HG02973 (cell line): ENCODE measurements around the gene STX2.
"Not testable (repeated sequence)": the region's sequence is repeated elsewhere in the genome, so short reads cannot be mapped to it uniquely, and the experiment has no call there.

ENCODE experiments used
- ATAC-seq: cut with Tn5 transposase; IDR thresholded peaks from one replicate; pipeline ENCODE4 v1.9.1; 2021; ENCODE audit warnings: moderate library complexity; ENCODE audit not compliant: unreplicated experiment

The STX2 gene

GRCh38 chr12:130870442-130871285, 31.6 kb upstream of the STX2 start:
- ATAC-seq, result peak; percentile 56

- no peak for ATAC-seq
Observed at GRCh38 chr12:130868412-130868811, 29.4 kb upstream of the STX2 start.

- no peak for ATAC-seq
Observed at GRCh38 chr12:130863298-130863697, 24.2 kb upstream of the STX2 start.

DNA sequence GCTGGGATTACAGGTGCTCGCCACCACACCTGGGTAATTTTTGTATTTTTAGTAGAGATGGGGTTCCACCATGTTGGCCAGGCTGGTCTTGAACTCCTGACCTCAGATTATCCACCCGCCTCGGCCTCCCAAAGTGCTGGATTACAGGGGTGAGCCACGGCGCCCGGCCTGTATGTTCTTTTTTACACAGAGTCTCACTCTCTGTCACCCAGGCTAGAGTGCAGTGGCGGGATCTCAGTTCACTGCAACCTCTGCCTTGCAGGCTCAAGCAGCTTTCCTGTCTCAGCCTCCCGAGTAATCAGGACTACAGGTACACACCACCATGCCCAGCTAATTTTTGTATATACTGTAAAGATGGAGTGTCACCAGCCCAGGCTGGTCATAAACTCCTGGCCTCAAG, 23.7 kb upstream of the STX2 start:
- not testable (repeated sequence) for ATAC-seq

GRCh38 chr12:130862161-130862560, 23.1 kb upstream of the STX2 start:
- no peak for ATAC-seq

- no peak for ATAC-seq
Observed at GRCh38 chr12:130860311-130860710, 21.3 kb upstream of the STX2 start.

GRCh38 chr12:130859161-130859560, 20.1 kb upstream of the STX2 start:
- no peak for ATAC-seq

GRCh38 chr12:130858084-130858483, 19.0 kb upstream of the STX2 start:
- ATAC-seq, result no peak

DNA sequence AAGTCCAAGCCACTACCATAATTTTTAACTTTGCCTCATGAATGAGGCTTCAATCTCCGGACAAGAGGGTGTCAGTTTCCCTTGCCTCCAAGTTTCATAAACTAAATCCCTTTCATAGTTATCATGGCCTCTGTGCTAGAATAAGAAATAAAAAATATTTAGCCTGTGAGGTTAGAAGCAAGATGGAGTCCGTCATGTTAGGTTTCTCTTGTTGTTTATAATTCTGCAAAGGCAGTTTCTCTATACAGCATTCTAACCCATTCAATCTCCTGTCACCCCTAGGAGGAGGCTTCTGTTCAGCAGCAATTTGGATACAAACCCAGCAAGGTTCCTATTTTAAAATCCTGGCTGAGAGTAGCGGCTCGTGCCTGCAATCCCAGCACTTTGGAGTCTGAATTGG, 17.0 kb upstream of the STX2 start:
- no peak for ATAC-seq

- no peak for ATAC-seq
Observed at GRCh38 chr12:130850418-130851021, 11.5 kb upstream of the STX2 start.

GRCh38 chr12:130849561-130850417, 10.7 kb upstream of the STX2 start:
- no peak for ATAC-seq

GRCh38 chr12:130848785-130849305, 9.8 kb upstream of the STX2 start:
- not testable (repeated sequence) for ATAC-seq

- not testable (repeated sequence) for ATAC-seq
Observed at GRCh38 chr12:130848105-130848504, 9.1 kb upstream of the STX2 start.

DNA sequence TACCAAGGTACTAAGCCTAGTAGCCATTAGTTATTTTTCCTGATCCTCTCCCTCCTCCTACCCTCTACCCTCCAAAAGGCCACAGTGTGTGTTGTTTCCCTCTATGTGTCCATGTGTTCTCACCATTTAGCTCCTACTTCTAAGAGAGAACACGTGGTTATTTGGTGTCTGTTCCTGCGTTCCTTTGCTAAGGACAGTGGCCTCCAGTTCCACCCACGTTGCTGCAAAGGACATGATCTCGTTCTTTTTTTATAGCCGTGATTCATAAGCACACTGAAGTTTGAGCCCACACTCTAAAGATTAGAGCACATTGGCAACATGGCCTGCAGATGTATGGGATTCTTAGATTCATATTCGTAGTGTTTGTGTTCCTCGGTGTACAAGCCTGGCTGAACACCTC, 8.1 kb upstream of the STX2 start:
- no peak for ATAC-seq

DNA sequence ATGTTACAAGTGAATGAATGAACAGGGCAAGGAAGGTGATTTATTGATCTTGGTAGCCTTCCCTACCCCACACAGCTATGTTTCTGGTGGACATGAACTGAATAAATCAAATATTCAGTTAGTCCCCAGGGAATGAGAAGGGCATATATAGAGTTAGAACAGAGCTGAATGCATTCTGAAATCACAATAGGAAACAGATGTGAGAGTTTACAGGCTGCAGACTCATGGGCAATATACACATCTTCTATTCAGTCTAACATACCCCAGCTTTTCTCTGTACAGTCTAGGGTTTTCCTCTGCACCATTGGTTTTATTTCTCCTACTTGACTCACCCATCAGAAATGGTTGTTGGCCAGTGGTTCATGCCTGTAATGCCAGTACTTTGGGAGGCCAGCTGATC, 7.3 kb upstream of the STX2 start:
- ATAC-seq, result no peak

DNA sequence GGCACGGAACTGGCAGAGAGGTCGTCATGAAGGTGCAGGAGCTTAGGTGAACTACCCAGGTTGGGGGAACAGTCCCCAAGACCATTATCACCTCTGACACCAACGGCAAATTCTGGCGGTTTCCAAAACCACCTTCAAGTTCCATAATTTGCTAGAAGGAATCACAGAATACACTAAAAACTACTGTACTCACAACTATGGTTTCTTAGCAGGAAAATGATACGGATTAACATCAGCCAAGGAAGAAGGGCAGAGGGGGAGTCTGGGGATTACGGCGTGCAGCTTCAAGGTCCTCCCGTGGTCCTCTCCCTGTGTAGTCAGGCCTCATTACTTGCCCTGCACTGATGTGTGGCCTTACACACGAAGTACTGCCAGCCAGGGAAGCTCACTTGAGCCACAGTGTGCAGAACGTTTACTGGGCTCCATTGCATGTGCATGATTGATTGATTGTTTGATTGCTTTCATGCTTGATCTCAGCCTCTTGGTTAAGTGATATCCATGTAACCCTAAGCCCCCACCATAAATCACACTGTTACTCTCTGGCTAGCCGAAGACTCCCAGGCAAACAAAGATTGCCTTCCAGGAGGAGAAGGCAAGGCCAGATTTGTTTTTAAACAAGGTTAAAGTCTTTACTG, 837 bp upstream of the STX2 start:
- no peak for ATAC-seq

DNA sequence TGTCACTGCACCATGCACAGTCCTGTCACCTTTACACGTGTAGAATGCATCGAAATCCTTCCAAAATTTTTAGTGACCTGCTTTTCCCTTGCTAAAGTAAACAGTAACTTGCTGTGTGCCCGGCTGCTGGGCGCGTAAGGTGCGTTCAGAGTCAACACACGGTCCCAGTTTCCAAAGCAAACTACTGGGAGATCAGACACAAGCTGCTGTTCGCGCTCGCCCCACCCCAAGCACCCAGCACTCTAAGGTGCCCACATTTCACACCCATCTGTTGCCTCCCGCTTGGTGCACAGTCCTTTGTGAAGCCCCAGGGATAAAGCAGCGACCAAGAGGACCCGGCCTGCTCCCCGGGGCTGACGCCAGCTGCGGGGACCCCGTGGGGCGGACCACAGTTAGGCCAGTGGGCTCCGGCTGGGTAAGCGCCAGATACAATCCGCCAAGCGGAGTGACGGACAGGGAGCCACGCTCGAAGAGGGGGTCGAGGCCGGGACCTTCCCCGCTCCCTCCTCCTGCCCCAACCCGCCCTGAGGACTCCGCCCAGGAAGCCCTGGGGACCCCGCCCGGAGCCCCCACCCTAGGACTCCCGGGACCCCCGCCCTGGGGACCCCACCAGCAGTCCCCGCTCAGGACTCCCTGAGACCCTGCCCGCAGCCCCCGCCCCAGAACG, 633 bp downstream of the STX2 start:
- peak; percentile 27 for ATAC-seq

- ATAC-seq, result no peak
Observed at GRCh38 chr12:130835436-130835835, 3.6 kb downstream of the STX2 start.

DNA sequence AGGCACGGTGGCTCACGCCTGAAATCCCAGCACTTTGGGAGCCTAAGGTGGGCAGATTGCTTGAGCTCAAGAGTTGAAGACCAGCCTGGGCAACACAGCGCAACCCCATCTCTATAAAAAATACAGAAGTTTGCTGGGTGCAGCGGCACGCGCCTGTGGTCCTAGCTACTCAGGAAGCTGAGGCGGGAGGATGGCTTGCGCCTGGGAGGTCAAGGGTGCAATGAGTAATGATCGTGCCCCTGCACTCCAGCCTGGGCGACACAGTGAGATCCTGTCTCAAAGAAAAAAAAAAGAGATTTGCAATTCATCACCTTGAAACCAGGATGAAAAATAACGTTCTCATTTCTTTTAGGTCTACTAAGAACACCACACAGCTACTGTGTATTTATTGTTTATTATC, 4.0 kb downstream of the STX2 start:
- no peak for ATAC-seq

GRCh38 chr12:130832561-130833209, 6.4 kb downstream of the STX2 start:
- no peak for ATAC-seq
